VCaP (cell line): ENCODE measurements around the gene DYNLT1.
"Not testable (repeated sequence)": the region's sequence is repeated elsewhere in the genome, so short reads cannot be mapped to it uniquely, and the experiment has no call there.

Experiments used
- H3K27ac ChIP-seq: fragments of 450-650 bp; 2 replicates; pipeline ENCODE4 v1.5.1; 2017
- CTCF ChIP-seq: fragments of 450-650 bp; conservative IDR thresholded peaks from 2 replicates; pipeline ENCODE4 v1.5.1; 2017; ENCODE audit warnings: mild to moderate bottlenecking, moderate library complexity

DYNLT1 gene

GRCh38 chr6:158661156-158661685 is 16.7 kb upstream of the DYNLT1 start:
- no peak overlapping the region for H3K27ac ChIP-seq
- no peak; the same call in 1 of the 2 replicates for TF ChIP-seq CTCF

GRCh38 chr6:158660333-158660754 is 15.8 kb upstream of the DYNLT1 start:
- H3K27ac ChIP-seq: no peak overlapping the region
- peak; percentile 65 for TF ChIP-seq CTCF

DNA sequence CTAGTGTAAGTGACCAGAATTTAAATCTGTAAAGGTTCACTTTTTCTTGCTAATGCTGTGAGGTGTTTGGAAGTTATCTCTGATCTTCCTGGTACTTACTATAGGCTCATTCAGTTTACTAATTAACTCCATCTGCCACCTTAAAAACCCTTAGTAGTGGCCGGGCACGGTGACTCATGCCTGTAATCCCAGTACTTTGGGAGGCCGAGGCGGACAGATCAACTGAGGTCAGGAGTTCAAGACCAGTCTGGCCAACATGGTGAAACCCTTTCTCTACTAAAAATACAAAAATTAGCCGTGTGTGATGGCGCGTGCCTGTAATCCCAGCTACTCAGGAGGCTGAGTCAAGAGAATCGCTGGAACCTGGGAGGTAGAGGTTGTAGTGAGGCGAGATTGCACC is 12.4 kb upstream of the DYNLT1 start:
- not testable (repeated sequence) for H3K27ac ChIP-seq

DNA sequence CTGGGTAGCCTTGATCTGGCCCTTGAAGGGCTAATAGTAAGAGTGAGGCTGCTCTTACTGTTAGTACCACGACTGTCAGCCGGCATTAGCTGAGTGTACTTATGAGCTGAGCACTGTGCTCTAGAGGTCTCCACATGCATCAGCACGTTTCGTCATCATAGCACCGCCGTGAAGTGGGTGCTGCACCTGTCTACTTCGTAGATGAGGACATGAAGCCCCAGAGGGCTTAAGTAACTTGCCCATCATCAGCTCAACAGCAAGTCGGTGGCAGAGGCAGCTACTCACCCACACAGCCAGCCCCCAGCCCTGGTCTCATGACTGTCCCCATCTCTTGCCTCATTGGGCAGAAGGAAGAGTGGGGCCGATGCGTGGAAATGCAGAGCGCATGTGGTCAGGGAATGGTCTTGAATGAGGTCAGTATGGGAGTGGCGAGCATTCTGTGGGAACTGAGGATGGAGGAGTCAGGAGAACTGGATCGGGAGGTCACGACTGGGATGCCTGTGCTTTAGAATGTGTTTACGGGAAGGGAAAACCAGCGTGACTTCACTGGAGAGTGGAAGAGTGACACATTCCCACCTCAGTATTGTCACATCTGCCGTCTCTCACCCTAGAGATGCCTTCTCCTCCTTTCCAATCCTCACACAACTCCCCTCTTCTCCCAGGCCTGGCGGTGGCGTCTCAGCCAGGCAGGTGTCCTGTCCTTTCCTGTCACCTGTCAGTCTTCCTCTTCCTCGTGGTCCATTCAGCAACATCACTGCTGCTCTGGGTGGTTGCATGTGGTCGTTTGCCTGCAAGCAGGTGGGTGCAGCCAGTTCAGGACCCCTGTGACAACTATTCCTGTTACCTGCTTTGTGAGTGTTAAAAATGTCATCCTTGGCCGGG is 11.3 kb upstream of the DYNLT1 start:
- TF ChIP-seq CTCF: no peak
- H3K27ac ChIP-seq: no peak overlapping the region

DNA sequence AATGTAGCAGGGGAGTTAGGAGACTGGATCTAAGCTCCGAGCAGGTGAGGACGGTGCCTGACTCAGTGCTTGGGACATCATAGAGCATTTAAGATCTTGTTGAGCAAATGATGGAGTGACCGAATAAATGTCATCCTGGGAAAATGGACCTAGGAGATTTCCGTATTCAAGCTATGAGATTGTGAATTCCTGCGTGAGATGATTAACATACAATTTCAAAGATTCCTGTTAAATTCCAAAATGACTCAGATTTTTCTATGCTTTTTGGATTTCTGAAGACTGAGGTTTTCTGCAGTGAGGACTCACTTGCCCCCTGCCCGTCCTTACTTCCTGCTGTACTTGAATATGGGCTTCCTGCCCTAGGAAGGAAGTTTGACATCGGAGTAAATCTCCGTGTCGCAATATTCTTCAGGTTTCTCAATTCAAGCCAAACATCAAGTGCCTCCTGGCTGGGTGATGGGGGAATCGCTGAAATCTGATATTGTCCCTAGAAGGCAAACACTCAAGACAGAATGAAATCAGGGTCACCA is 10.5 kb upstream of the DYNLT1 start:
- TF ChIP-seq CTCF: no peak
- H3K27ac ChIP-seq: no peak overlapping the region

GRCh38 chr6:158654498-158654897 is 10.0 kb upstream of the DYNLT1 start:
- no peak for TF ChIP-seq CTCF
- H3K27ac ChIP-seq: no peak overlapping the region

DNA sequence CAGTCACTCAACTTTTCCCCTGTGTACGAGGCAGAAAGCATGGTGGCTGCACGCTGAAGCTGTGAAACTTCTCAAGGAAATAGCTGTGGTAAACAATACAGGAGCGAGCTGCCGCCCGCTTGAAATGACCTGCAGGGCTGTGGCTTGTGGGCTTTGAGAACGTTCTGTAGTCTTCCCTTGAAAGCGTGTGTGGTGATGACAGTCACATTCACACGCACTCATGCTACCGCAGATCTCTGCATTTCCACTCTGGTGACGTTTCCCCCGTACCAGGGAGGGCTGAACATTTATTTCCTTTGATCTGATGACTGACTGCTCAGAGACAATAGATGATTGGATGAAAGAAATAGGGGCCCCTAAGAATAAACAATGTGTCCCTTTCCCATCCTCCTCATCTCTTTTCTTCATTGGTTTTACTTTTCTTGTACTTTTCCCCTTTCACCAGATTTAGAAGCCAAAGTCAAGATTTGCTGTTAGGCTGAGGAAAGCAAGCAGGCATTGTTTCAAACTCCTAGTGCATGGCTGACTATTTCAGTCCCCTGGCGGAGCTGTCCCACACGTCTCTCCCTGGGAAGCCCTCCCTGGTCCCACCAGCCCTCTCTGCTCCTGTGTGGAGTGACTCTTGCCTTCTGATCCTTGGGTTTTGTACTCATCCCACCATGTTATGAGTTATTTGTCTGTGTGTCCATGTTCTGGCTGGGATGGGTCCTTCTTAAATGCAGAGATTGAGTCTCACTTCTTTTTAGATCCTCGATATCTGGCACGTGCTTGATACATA is 9.2 kb upstream of the DYNLT1 start:
- TF ChIP-seq CTCF: no peak
- H3K27ac ChIP-seq: no peak overlapping the region

- H3K27ac ChIP-seq: not testable (repeated sequence)
These were observed 7.6 kb upstream of the DYNLT1 start for GRCh38 chr6:158651981-158652737.
